Uterus (tissue), 2 donors: ENCODE measurements around the gene OBP2A.

ENCODE experiments used
- POLR2A ChIP-seq, 2 donors: fragments of 450-650 bp; IDR thresholded peaks; one replicate each; pipeline ENCODE4 v1.6.1; 2016; ENCODE audit warnings: antibody characterized with exemption in 2 of 2, mild to moderate bottlenecking in 1 of 2, moderate library complexity in 1 of 2
- TF ChIP-seq, protein P1 (sequence below), 4 experiments: fragments of 200-600 bp in 2 of 4; fragments of 450-650 bp in 2 of 4; sonication (generic) in 2 of 4; IDR thresholded peaks; one replicate each; pipeline ENCODE4 v1.5.1; 2016 to 2019; ENCODE audit warnings: antibody characterized with exemption in 4 of 4, mild to moderate bottlenecking in 2 of 4, moderate library complexity in 1 of 4

DNA sequence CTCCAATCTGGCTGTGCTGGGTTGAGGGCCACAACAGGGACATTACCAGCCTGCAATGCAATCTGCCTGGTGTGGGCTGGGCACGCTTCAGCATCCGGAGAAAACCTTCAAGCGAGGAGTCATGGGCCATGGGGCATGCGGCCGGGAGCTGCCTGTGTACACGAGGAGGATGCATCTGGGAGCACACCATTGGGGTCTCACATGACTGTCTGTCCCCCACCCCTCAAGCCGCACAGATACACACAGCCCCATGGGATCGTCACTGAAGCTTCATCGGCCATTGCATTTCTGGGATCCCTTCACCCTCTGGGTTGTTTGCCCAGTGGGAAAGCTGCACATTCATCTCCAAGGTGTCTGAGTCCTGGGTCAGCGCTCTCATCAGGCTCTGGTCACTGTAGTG lies 14.8 kb upstream of the OBP2A start:
- TF ChIP-seq, protein P1, sequence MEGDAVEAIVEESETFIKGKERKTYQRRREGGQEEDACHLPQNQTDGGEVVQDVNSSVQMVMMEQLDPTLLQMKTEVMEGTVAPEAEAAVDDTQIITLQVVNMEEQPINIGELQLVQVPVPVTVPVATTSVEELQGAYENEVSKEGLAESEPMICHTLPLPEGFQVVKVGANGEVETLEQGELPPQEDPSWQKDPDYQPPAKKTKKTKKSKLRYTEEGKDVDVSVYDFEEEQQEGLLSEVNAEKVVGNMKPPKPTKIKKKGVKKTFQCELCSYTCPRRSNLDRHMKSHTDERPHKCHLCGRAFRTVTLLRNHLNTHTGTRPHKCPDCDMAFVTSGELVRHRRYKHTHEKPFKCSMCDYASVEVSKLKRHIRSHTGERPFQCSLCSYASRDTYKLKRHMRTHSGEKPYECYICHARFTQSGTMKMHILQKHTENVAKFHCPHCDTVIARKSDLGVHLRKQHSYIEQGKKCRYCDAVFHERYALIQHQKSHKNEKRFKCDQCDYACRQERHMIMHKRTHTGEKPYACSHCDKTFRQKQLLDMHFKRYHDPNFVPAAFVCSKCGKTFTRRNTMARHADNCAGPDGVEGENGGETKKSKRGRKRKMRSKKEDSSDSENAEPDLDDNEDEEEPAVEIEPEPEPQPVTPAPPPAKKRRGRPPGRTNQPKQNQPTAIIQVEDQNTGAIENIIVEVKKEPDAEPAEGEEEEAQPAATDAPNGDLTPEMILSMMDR (IDR thresholded peaks at IDR 0.05), result no peak
- TF ChIP-seq POLR2A (IDR thresholded peaks at IDR 0.05), result no peak
